ENCODE measurements around the gene ZNF789. TPM values are rescaled to one million over a fixed set of nuclear protein-coding genes. Genes with fewer than 3 reads are reported as not detected.

Gene ZNF789
- total and polyA plus RNA-seq, 9 of the 15 experiments (the other 6 are each of a cell fraction or from before 2014, with no cell fraction given), result 6.1 to 57.0 (median 24.8) TPM

DNA sequence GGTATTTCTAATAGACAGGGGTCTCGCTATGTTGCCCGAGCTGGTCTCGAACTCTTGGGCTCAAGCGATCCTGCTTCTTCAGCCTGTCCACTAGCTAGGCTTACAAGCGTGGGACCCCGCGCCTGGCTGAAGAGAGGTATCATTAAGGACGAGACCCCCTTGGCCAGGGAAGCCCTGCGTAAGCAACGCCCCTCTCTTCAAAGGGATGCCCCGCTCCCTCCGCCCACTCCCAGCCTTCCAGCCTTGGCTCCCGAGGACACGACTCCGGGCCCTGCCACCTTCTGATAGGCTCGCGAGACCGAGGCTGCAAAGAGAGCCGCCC, 31.6 kb downstream of the ZNF789 start:
- ATAC-seq (no peak; the same call in 1 of the 3 replicates), DNase-seq (ENCODE audit: extremely low read depth in 1 of 4, low spot score in 3 of 4) (peak in 2 of 4 experiments; percentile 95), FAIRE-seq (peak; percentile 60)
- H3K9me3 ChIP-seq (replicated peaks; ENCODE audit: control insufficient read depth, insufficient read depth, low read depth, low read length), result peaks cover 3% of the 10 kb centered on the region; the same call in 1 of the 2 replicates
- intact Hi-C loops (cut with micrococcal nuclease), result no loop called here
- H3K79me2 ChIP-seq (ENCODE audit: control insufficient read depth, insufficient read depth, low read length), result peaks cover 46% of the 10 kb centered on the region
- no TSS peak for BruUV-seq (replicated peaks)
- H3K4me2 ChIP-seq (ENCODE audit: insufficient read depth, low read length), result peak overlapping the region; percentile 93
- ChIA-PET POLR2A (interaction anchor here (0.5 to 3.1 kb wide), 14 partner anchors 11 to 1652 kb away, joined by 3 to 31 read pairs (median 5); partner anchors contain the start of genes ZNF655 and ZSCAN25), CTCF (ENCODE audit: low intra/inter-chr PET ratio) (no interaction called here)
- H3K4me3 ChIP-seq, result peak overlapping the region; percentile 84
- H3K36me3 ChIP-seq (ENCODE audit: control insufficient read depth, insufficient read depth, low read length), result peaks cover 5% of the 10 kb centered on the region; the same call in 2 of the 3 replicates
- peaks cover 4 to 31% of the 10 kb centered on the region in 2 experiments; a peak in 3 of 5 replicates for H3K4me1 ChIP-seq (replicated peaks in 1 of 2; ENCODE audit: control insufficient read depth in 2 of 2, insufficient read depth in 2 of 2, low read length in 2 of 2)
- no peaks in the 10 kb centered on the region for H3K27me3 ChIP-seq (ENCODE audit: control insufficient read depth in 2 of 2, insufficient read depth in 2 of 2, low read length in 2 of 2)
- H3K9me1 ChIP-seq (ENCODE audit: control insufficient read depth, insufficient read depth, low read length), result no peaks in the 10 kb centered on the region
- in situ Hi-C loops (cut with MboI), result no loop called here
- H3K9ac ChIP-seq (ENCODE audit: insufficient read depth in 1 of 2, low read depth in 2 of 2, low read length in 2 of 2), result peak overlapping the region; percentile 86 to 88
- H2AFZ ChIP-seq (ENCODE audit: low read depth, low read length), result peak overlapping the region; percentile 90
- 22% methylated on average over 17 of the region's 19 CpGs for WGBS (ENCODE audit: insufficient coverage, low coverage, missing lambda C conversion rate)
- H4K20me1 ChIP-seq (replicated peaks; ENCODE audit: control insufficient read depth, insufficient read depth, low read length), result peaks cover 7% of the 10 kb centered on the region; the same call in 1 of the 2 replicates
- H3K27ac ChIP-seq (ENCODE audit: extremely low read depth, low read depth, low read length), result peak overlapping the region; percentile 77
- TF ChIP-seq NEUROD1 (IDR thresholded peaks at IDR 0.05; ENCODE audit: borderline replicate concordance, low read depth, low read length, partially characterized antibody), result peak; percentile 38
- peak; percentile 27; the same call in 1 of the 2 replicates for TF ChIP-seq PHB (CRISPR knock-in tag; IDR thresholded peaks at IDR 0.05)
- peak; percentile 69 for TF ChIP-seq NFYB (IDR thresholded peaks at IDR 0.05; ENCODE audit: extremely low read depth, insufficient read length)
- TF ChIP-seq CHD2 (IDR thresholded peaks at IDR 0.05; ENCODE audit: low read depth, low read length), result peak; percentile 95; the same call in 1 of the 2 replicates
- no peak for TF ChIP-seq ZNF282 (CRISPR knock-in tag; IDR thresholded peaks at IDR 0.05)
- 0 out of 2 replicates have a peak, but pooled peaks have one; percentile 1 for TF ChIP-seq TOE1 (IDR thresholded peaks at IDR 0.05; ENCODE audit: borderline replicate concordance)
- TF ChIP-seq TOE1 (CRISPR knock-in tag; IDR thresholded peaks at IDR 0.05; ENCODE audit: borderline replicate concordance, low read depth), result no peak
- peak; percentile 59; the same call in 1 of the 2 replicates for TF ChIP-seq ZBTB7A (IDR thresholded peaks at IDR 0.05; ENCODE audit: borderline replicate concordance, control insufficient read depth, low read depth, low read length)
- TF ChIP-seq TBP (optimal IDR thresholded peaks at IDR 0.05; ENCODE audit: low read depth, low read length), result peak; percentile 5
- peak; percentile 84; the same call in 1 of the 2 replicates for TF ChIP-seq TCF7 (IDR thresholded peaks at IDR 0.05; ENCODE audit: borderline replicate concordance)
- TF ChIP-seq MTA3 (IDR thresholded peaks at IDR 0.05; ENCODE audit: borderline replicate concordance), result 0 out of 2 replicates have a peak, but pooled peaks have one; percentile 68
- TF ChIP-seq HDAC6 (IDR thresholded peaks at IDR 0.05; ENCODE audit: low read depth, low read length), result no peak
- TF ChIP-seq MBD2 (IDR thresholded peaks at IDR 0.05; ENCODE audit: borderline replicate concordance, low read depth), result no peak
- TF ChIP-seq PCBP2 (IDR thresholded peaks at IDR 0.05; ENCODE audit: low read depth, low read length, poor library complexity, severe bottlenecking), result no peak
- TF ChIP-seq, protein P1, sequence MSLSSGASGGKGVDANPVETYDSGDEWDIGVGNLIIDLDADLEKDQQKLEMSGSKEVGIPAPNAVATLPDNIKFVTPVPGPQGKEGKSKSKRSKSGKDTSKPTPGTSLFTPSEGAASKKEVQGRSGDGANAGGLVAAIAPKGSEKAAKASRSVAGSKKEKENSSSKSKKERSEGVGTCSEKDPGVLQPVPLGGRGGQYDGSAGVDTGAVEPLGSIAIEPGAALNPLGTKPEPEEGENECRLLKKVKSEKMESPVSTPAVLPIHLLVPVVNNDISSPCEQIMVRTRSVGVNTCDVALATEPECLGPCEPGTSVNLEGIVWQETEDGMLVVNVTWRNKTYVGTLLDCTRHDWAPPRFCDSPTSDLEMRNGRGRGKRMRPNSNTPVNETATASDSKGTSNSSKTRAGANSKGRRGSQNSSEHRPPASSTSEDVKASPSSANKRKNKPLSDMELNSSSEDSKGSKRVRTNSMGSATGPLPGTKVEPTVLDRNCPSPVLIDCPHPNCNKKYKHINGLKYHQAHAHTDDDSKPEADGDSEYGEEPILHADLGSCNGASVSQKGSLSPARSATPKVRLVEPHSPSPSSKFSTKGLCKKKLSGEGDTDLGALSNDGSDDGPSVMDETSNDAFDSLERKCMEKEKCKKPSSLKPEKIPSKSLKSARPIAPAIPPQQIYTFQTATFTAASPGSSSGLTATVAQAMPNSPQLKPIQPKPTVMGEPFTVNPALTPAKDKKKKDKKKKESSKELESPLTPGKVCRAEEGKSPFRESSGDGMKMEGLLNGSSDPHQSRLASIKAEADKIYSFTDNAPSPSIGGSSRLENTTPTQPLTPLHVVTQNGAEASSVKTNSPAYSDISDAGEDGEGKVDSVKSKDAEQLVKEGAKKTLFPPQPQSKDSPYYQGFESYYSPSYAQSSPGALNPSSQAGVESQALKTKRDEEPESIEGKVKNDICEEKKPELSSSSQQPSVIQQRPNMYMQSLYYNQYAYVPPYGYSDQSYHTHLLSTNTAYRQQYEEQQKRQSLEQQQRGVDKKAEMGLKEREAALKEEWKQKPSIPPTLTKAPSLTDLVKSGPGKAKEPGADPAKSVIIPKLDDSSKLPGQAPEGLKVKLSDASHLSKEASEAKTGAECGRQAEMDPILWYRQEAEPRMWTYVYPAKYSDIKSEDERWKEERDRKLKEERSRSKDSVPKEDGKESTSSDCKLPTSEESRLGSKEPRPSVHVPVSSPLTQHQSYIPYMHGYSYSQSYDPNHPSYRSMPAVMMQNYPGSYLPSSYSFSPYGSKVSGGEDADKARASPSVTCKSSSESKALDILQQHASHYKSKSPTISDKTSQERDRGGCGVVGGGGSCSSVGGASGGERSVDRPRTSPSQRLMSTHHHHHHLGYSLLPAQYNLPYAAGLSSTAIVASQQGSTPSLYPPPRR (CRISPR knock-in tag; IDR thresholded peaks at IDR 0.05; ENCODE audit: borderline replicate concordance), result no peak
- TF ChIP-seq KLF1 (tag; IDR thresholded peaks at IDR 0.05), result 0 out of 2 replicates have a peak, but pooled peaks have one; percentile 28
- 0 out of 2 replicates have a peak, but pooled peaks have one; percentile 20 for TF ChIP-seq ZNF165 (CRISPR knock-in tag; IDR thresholded peaks at IDR 0.05; ENCODE audit: borderline replicate concordance)
- TF ChIP-seq KLF13 (tag; IDR thresholded peaks at IDR 0.05; ENCODE audit: borderline replicate concordance, low read depth), result peak; percentile 49; the same call in 1 of the 2 replicates
- 0 out of 2 replicates have a peak, but pooled peaks have one; percentile 56 for TF ChIP-seq TCF7L2 (IDR thresholded peaks at IDR 0.05; ENCODE audit: low read depth, low read length)

Data from K562 (cell line).